Activated effector memory CD4-positive, alpha-beta T cell treated with Interleukin-2 at 50 U/mL for 16 hours (primary cell): Measurements from ENCODE around the gene HIGD1B.

Experiments
- DNase-seq: peaks from one replicate; pipeline ENCODE4 v3.0.0-alpha.2; 2020

HIGD1B gene

GRCh38 chr17:44840274-44840673 lies 7.4 kb upstream of the HIGD1B start:
- DNase-seq: no peak

- DNase-seq: no peak
These were observed 6.7 kb upstream of the HIGD1B start for GRCh38 chr17:44840936-44841335.

GRCh38 chr17:44842748-44843147 lies 4.9 kb upstream of the HIGD1B start:
- DNase-seq: no peak

GRCh38 chr17:44844390-44844830 lies 3.3 kb upstream of the HIGD1B start:
- DNase-seq: no peak

- DNase-seq: no peak
These were observed 1.5 kb upstream of the HIGD1B start for GRCh38 chr17:44846206-44846605.

GRCh38 chr17:44848257-44848795 lies 643 bp downstream of the HIGD1B start:
- no peak for DNase-seq

- DNase-seq: no peak
These were observed 1.3 kb downstream of the HIGD1B start for GRCh38 chr17:44848961-44849489.

- no peak for DNase-seq
These were observed 2.3 kb downstream of the HIGD1B start for GRCh38 chr17:44850025-44850424.

GRCh38 chr17:44850612-44851011 lies 2.9 kb downstream of the HIGD1B start:
- no peak for DNase-seq

- DNase-seq: no peak
These were observed 6.5 kb downstream of the HIGD1B start for GRCh38 chr17:44854192-44854591.

- no peak for DNase-seq
These were observed 12.0 kb downstream of the HIGD1B start for GRCh38 chr17:44859701-44860100.

GRCh38 chr17:44862278-44862914 lies 14.7 kb downstream of the HIGD1B start:
- DNase-seq: no peak

- no peak for DNase-seq
These were observed 15.6 kb downstream of the HIGD1B start for GRCh38 chr17:44863061-44863918.

GRCh38 chr17:44864831-44865230 lies 17.1 kb downstream of the HIGD1B start:
- DNase-seq: no peak

GRCh38 chr17:44865231-44865660 lies 17.6 kb downstream of the HIGD1B start:
- peak; percentile 39 for DNase-seq

GRCh38 chr17:44865931-44866330 lies 18.2 kb downstream of the HIGD1B start:
- DNase-seq: no peak

- no peak for DNase-seq
These were observed 20.2 kb downstream of the HIGD1B start for GRCh38 chr17:44867841-44868240.

GRCh38 chr17:44871556-44871955 lies 23.9 kb downstream of the HIGD1B start:
- DNase-seq: no peak

- no peak for DNase-seq
These were observed 24.6 kb downstream of the HIGD1B start for GRCh38 chr17:44872131-44872768.

GRCh38 chr17:44875761-44876160 lies 28.1 kb downstream of the HIGD1B start:
- DNase-seq: no peak

GRCh38 chr17:44877121-44877520 lies 29.4 kb downstream of the HIGD1B start:
- no peak for DNase-seq

GRCh38 chr17:44878627-44879221 lies 31.0 kb downstream of the HIGD1B start:
- DNase-seq: no peak

- DNase-seq: no peak
These were observed 31.7 kb downstream of the HIGD1B start for GRCh38 chr17:44879376-44879775.
